NCI-H1436 (cell line): ENCODE results near the gene BRSK2.

Experiments used
- DNase-seq: peaks from one replicate; lab custom pipeline; 2025; lab: John Stamatoyannopoulos, UW

BRSK2 gene

DNA sequence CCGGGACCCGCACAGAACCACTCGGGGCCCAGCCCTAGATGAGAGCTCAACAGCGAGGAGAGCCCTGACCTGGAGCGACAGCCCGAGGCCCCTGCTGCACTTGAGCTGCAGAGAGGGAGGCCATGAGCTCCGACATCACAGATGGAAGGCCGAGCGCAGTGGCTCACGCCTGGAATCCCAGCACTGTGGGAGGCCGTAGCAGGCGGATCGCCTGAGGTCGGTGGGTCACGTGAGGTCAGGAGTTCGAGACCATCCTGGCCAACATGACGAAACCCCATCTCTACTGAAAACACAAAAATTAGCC lies 13.8 kb upstream of the BRSK2 start:
- no peak for DNase-seq

DNA sequence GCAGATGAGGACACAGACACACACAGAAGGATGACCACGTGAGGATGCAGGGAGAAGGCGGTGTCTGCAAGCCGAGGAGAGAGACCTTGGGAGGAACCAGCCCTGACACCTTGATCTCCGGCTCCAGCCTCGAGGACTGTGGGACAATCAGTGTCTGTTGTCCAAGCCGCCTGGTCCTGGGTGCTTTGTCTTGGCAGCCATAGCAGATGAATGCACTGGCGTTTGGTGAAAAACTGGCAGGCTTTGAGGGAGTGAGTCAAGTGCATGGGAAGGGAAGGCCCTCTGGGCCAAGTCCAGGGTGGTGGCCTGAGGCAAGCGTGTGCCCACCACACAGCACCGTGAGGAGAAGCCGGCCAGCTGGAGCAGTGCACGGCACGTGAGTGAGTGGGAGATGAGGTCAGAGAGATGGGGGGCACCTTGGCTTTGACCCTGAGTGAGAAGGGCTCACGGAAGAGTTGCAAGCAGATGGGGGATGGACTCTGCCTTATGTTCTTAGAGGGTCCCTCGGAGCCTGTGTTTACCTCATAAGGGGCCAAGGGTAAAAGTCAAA lies 12.4 kb upstream of the BRSK2 start:
- no peak for DNase-seq

DNA sequence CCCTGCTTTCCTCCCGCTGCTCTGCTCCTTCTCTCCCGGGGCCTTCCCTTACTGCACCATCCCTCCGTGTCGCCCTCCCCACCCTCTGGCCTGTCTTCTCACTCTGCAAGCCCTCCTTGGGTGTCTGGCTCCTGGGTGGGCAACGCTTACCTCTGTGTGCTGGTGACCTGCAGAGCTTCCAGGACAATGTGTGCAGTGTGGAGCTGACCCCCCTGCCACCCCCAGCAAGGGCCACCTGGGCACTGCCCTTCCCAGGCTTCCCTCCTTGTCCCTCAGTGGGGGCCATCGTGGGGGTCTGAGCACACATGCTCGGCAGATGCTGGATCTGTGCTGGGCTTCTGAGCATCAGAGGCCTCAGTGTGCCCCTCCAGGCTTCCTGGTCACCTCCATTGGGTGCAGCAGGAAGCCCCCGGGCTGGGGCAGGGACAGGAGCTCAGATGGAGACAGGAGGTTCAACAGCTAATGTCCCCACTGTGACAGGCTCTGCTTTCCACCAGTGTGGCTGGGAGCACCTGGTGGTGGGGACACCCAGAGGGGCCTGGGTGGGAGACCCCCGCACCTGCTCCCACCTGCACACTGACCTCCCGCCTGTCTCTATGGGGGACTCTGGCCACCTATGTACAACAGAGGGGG lies 7.8 kb upstream of the BRSK2 start:
- no peak for DNase-seq

GRCh38 chr11:1382429-1382828 lies 7.3 kb upstream of the BRSK2 start:
- DNase-seq: no peak

DNA sequence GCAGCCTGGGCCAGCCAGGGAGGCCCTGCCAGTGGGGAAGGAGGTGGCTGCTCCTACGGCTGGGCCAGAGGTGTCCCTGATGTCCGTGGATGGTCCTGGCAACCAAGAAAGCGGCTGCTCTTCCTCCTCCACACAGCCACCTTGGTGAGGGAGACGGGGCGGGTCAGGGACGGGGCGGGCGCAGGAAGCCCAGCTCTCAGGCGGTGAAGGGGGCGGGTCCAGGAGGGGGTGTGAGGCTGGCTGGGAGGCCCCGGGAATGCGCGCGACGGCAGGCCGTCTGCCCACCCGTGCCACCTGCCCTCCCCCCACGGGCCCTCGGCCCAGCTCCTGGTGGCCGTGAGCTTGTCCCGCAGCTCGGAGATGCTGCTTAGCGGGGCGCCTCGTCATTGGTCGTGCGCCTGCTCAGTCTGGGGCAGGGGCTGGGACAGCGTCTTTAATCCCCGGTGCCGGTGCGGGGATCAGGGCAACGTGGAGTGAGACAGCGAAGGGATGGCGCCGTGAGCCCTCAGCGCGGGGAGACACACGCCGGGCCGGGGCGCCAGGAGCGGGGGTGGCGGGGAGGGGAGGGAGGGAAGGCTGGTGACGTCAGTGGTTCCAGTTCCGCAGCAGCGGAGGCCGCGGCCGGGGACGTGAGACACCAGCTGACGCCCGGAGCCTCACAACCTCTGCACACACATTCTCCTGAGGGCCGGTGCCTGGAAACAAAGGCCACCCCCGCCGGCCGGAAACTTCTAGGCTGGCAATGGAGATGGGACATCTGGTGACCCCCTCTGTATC lies 6.7 kb upstream of the BRSK2 start:
- DNase-seq: peak; percentile 63

DNA sequence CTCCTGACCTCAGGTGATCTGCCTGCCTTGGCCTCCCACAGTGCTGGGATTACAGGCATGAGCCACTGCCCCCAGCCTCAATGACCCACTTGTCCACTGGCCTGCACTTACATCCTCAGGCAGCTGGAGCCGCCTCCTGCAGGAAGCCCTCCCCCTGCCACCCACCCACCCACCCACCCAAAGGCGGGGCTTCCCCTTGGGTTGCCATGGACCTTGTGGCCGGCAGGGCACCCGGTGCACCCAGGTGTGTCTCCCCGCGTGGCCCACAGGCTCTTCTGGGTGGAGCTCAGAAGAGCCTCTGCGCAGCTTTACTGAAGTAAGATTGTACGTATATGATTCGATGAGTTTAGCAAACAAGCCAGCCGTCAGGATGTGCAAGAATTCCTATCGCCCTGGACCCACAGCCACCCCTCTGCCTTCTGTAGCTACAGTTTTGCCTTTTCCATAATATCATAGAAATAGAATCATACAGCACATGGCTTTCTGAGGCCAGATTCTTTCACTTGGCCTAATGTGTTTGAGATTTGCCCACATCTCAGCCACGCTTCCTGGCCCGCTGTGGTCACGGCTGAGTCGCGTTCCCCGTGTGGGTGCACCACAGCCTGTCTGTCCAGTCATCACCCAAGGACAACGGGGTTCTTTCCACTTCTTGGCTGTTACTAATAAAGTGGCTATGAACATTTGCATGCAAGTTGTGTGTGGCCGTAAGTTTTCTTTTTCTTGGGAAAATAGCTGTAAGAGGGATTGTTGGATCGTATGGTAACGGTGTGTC lies 5.3 kb upstream of the BRSK2 start:
- DNase-seq: no peak

DNA sequence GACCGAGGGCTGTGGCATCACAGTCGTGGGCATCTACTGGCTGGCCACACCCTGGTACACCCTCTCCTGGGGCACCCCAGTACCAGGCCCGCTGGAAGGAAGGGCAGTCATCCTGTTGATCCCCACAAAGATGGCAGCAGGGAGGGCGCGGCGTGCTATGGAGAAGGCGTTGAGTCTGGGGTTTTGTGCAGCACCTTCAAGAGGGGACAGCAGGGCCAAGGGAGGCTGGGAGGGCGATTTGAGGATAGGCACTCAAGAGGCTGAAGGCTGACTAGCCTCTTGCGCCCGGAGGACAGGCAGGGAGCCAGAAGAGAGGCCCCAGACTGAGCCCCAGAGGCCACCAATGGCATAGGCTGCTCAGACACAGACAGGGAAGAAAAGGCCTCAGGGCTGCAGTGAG lies 2.2 kb upstream of the BRSK2 start:
- no peak for DNase-seq

DNA sequence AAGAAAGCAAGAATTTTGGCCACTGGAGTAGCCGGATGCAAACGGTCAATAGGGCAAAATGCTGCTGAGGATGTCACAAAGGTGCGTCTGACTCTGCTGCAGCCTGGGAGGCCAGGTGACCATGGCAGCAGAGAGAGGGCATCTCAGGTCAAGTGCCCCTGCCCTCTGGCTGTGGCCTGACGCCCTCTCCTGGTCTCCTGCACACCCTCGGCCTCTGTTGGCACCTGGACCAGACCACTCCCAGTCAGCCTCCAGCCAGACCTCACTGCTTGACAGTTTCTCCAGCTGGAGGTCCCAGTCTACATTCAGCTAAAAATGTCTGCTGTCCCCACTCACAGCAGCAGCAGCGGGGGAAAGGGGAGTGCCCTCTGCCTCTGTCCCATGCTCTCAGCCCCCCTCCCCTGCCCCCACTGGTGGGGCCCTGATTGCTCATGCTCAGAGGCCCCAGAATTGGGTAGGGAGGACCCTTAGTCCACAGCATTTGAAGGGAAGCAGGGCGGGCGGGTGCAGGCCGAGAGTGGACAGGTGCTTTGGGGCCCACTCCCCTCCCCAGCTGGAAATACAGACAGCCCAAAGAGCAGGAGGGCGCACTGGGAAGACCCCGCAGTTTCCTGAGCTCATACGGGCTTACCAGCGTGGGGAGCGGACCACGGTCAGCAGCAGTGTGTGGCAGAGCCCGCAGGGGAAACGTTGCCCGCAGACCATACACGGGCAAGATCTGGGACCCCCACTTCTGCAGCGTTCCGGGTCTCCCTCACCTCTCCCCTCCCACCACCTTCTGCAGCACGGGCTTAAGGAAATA lies 1.6 kb upstream of the BRSK2 start:
- DNase-seq: no peak

- no peak for DNase-seq
Observed at GRCh38 chr11:1388763-1389102, 1.0 kb upstream of the BRSK2 start.

- peak; percentile 94 for DNase-seq
Observed at GRCh38 chr11:1389103-1389931, 417 bp upstream of the BRSK2 start.

DNA sequence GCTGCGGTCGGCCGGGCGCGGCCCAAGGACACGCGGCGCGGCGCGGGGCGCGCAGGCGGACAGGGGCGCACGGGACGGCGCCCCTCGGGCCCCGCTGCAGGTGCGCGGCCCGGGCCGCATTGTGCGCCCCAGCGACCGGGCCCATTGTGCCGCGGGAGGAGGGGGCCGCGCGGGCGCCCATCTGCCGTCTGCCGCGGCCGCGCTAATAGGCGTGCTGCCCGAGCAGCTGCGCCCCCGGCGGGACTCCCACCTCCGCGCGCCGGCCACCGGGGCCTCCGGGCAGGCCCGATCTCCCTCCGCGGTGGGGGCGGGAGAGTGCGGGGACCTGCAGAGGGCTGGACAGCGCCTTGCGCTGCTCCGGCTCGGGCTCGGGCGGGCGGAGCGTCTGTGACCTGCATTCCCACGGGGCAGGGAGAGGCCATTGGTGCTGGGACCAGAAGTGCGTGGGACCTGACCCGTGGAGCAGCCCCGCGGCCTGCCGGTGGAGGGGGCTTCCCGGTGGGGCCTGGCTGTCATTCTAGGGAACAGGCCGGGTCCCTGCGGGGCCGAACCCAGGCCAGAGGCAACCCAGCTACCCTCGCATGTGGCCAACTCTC lies 933 bp downstream of the BRSK2 start:
- DNase-seq: no peak

GRCh38 chr11:1391165-1392075 lies 1.7 kb downstream of the BRSK2 start:
- peak; percentile 46 for DNase-seq

GRCh38 chr11:1392111-1392510 lies 2.4 kb downstream of the BRSK2 start:
- no peak for DNase-seq

GRCh38 chr11:1392561-1392960 lies 2.8 kb downstream of the BRSK2 start:
- DNase-seq: no peak

DNA sequence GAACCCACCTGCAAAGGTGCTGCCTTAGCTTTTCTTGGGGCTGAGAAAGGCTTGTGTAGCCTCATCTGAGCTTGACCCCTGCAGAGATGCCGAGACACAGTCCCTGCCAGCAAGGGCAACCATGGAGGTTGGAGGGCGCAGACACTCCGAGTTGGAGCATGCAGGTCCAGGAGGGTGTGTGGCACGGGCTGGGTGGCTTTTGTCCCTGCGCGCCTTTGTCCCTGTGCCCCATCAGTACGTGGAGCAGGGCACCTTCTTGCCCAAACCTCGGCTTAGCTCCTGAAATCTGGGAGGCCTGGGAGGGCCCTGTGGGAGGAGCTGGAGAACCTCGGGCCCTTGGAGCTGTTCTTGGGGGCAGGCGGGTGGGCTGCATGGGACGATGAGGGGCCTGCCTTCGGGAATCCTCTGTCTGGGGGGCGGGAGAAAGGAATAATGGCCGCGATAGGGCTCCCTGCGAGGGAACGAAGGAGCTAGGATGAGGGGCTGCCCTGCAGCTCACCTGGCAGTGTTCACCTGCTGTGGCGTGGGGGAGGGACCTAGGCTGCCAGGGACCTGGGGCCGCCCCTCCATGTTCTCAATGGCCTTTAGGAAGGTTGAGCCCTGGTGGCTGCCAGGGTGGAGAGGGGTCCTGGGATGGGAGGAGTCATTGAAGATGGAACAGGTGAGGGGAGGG lies 3.4 kb downstream of the BRSK2 start:
- DNase-seq: no peak

GRCh38 chr11:1394936-1395772 lies 5.4 kb downstream of the BRSK2 start:
- DNase-seq: no peak

DNA sequence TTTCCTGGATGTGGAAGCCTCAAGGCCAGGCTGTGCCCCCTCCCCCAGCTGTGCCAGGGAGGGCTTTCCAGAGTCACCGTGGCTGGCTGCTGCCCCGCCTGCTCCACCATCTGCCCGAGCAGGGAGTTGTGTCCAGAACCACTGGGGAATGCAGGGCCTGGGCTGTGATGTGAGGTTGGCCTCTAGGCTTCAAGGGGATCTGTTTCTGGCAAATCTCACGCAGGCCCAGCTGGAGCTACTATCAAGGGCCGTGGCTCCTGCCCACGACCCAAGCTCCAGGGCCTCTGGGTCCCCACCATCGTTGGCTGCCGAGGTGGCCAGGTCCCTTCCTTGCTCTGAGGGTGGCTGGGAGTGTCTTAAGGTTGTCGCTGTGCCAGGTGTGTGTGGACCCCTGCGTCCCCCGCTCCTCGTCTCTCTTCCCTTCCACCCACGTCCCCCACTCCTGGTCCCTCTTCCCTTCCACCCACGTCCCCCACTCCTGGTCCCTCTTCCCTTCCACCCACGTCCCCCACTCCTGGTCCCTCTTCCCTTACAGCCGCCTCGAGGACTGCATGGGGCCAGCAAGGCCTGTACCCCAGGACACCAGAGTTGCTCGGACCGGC lies 6.1 kb downstream of the BRSK2 start:
- no peak for DNase-seq

DNA sequence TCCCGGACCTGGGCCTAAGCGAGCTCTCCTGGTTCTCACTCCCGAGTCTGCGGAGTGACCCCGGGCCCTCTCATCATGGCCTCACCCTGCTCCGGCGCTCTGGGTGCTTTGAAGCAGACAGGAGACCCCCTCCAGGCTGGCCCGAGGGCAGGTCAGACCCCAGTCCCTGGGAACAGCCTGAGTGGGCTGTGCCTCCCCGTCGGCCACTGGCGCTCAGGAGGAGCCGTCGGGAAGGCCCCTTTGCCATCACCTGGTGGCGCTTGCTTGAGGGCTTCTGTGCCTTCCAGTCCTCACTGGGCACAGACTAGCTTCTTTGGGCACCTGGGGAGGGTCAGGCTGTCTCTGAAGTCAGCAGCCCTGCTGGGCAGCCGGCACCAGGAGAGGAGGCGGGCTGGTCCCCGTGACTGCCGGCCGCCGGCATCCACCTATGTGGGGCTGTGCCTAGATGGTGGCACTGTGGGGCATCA lies 6.7 kb downstream of the BRSK2 start:
- no peak for DNase-seq
